ENCODE measurements around the gene KCTD7. TPM values are rescaled to one million over a fixed set of nuclear protein-coding genes. Genes with fewer than 3 reads are reported as not detected.
A peak's percentile ranks its signal among the peaks of the same experiment; 100 is the strongest.

KCTD7 gene
- total and polyA plus RNA-seq, 2 of the 13 experiments (the other 11 are each of a cell fraction or from before 2014, with no cell fraction given): 7.3 to 13.5 TPM

DNA sequence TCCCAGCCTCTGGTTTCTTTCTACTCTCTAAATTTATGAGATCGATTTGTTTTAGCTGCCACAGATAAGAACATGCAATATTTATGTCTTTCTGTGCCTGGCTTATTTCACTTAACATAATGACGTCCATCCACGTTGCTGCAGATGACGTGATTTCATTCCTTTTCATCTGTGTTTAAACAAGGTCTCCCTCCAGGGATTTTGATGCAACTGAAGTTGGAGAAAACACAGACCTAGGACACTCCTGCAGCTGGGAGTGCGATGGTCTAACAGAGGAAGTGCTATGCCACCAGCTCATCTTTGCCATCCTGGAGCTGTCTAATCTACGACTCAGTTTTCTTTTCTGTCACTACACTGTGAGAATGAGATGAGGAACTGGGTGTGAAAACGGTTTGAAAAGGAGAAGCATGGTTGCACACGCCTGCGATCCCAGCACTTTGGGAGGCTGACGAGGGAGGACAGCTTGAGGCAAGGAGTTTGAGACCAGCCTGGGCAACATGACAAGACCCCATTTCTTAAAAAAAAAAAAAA lies 1.5 kb upstream of the KCTD7 start (continued):
- 0 out of 2 replicates have a peak, but pooled peaks have one; percentile 32 for TF ChIP-seq ZHX1 (CRISPR knock-in tag; IDR thresholded peaks at IDR 0.05; ENCODE audit: low read depth)
- TF ChIP-seq HNRNPLL (IDR thresholded peaks at IDR 0.05; ENCODE audit: low read depth, low read length, poor library complexity, severe bottlenecking): no peak
- TF ChIP-seq ZSCAN30 (CRISPR knock-in tag; IDR thresholded peaks at IDR 0.05): no peak
- TF ChIP-seq ZHX2 (IDR thresholded peaks at IDR 0.05; ENCODE audit: low read depth): peak; percentile 47; the same call in 1 of the 2 replicates
- TF ChIP-seq ZHX2 (CRISPR knock-in tag; IDR thresholded peaks at IDR 0.05; ENCODE audit: borderline replicate concordance): no peak
- TF ChIP-seq ARNT2 (CRISPR knock-in tag; IDR thresholded peaks at IDR 0.05; ENCODE audit: low read depth): no peak
- no peak for TF ChIP-seq ZFY (CRISPR knock-in tag; IDR thresholded peaks at IDR 0.05)
- TF ChIP-seq ZNF816 (CRISPR knock-in tag; IDR thresholded peaks at IDR 0.05; ENCODE audit: borderline replicate concordance): 0 out of 2 replicates have a peak, but pooled peaks have one; percentile 31
- TF ChIP-seq CBX2 (IDR thresholded peaks at IDR 0.05; ENCODE audit: low read depth, low read length): no peak
- no peak for TF ChIP-seq CBX2 (CRISPR knock-in tag; IDR thresholded peaks at IDR 0.05; ENCODE audit: low read depth)
- TF ChIP-seq, protein P1, sequence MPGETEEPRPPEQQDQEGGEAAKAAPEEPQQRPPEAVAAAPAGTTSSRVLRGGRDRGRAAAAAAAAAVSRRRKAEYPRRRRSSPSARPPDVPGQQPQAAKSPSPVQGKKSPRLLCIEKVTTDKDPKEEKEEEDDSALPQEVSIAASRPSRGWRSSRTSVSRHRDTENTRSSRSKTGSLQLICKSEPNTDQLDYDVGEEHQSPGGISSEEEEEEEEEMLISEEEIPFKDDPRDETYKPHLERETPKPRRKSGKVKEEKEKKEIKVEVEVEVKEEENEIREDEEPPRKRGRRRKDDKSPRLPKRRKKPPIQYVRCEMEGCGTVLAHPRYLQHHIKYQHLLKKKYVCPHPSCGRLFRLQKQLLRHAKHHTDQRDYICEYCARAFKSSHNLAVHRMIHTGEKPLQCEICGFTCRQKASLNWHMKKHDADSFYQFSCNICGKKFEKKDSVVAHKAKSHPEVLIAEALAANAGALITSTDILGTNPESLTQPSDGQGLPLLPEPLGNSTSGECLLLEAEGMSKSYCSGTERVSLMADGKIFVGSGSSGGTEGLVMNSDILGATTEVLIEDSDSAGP (CRISPR knock-in tag; IDR thresholded peaks at IDR 0.05; ENCODE audit: borderline replicate concordance): no peak
- TF ChIP-seq ZBTB21 (CRISPR knock-in tag; IDR thresholded peaks at IDR 0.05): peak; percentile 91
- no peak for TF ChIP-seq ZNF788 (CRISPR knock-in tag; IDR thresholded peaks at IDR 0.05; ENCODE audit: borderline replicate concordance)
- no peak for TF ChIP-seq ZNF33A (CRISPR knock-in tag; IDR thresholded peaks at IDR 0.05; ENCODE audit: borderline replicate concordance)

Data from HepG2 (cell line).